Spleen (tissue), 7 donors: Measurements from ENCODE around the gene ATP5F1E.

Experiments used
- CTCF ChIP-seq, 11 experiments: fragments of 200-600 bp in 7 of 11; fragments of 450-650 bp in 4 of 11; sonication (generic) in 4 of 11; IDR thresholded peaks in 8 of 11; conservative IDR thresholded peaks in 3 of 11; 1 replicate in 7 of 11; 2 replicates in 4 of 11; pipeline versions ENCODE4 v1.4.0 to v1.8.0; 2016 to 2021; ENCODE audit warnings: antibody characterized with exemption in 11 of 11, inconsistent platforms in 4 of 11, mild to moderate bottlenecking in 1 of 11
- POLR2A ChIP-seq, 3 donors: fragments of 450-650 bp; IDR thresholded peaks; one replicate each; pipeline ENCODE4 v1.5.1; 2017; ENCODE audit warnings: antibody characterized with exemption in 3 of 3, mild to moderate bottlenecking in 1 of 3
- POLR2AphosphoS5 ChIP-seq, 3 donors: sonication (generic); formaldehyde crosslinking; IDR thresholded peaks; one replicate each; pipeline ENCODE4 v1.5.1; 2017; ENCODE audit warnings: antibody characterized with exemption in 3 of 3
- donor health status: DM: no; HTN: no; CAD: no; lungs with moderate emphysema.
- donor health status: DM: no; HTN: no; CAD: no.
- donor health status: DM: no; HTN: no; CAD: no.

GRCh38 chr20:59075934-59076508 lies 43.9 kb upstream of the ATP5F1E start:
- no peak for TF ChIP-seq CTCF (IDR thresholded peaks at IDR 0.05 in 8 of 11, conservative IDR thresholded peaks at IDR 0.05 in 3 of 11)
- TF ChIP-seq POLR2A (IDR thresholded peaks at IDR 0.05): no peak
- TF ChIP-seq POLR2AphosphoS5 (IDR thresholded peaks at IDR 0.05): no peak
